Hematopoietic multipotent progenitor cell treated with erythropoietin and hydrocortisone succinate and interleukin-3 and kit ligand, for 15 days (in vitro differentiated cells): ENCODE data around the gene CPSF3.
"Not testable (repeated sequence)": the region's sequence is repeated elsewhere in the genome, so short reads cannot be mapped to it uniquely, and the experiment has no call there.

Experiments used
- DNase-seq: peaks from one replicate; pipeline ENCODE4 v3.0.0-alpha.2; 2015; ENCODE audit warnings: low spot score

CPSF3 gene

GRCh38 chr2:9394816-9395215 is 28.6 kb upstream of the CPSF3 start:
- no peak for DNase-seq

GRCh38 chr2:9397201-9397600 is 26.3 kb upstream of the CPSF3 start:
- no peak for DNase-seq

- not testable (repeated sequence) for DNase-seq
Observed at GRCh38 chr2:9398251-9398650, 25.2 kb upstream of the CPSF3 start.

DNA sequence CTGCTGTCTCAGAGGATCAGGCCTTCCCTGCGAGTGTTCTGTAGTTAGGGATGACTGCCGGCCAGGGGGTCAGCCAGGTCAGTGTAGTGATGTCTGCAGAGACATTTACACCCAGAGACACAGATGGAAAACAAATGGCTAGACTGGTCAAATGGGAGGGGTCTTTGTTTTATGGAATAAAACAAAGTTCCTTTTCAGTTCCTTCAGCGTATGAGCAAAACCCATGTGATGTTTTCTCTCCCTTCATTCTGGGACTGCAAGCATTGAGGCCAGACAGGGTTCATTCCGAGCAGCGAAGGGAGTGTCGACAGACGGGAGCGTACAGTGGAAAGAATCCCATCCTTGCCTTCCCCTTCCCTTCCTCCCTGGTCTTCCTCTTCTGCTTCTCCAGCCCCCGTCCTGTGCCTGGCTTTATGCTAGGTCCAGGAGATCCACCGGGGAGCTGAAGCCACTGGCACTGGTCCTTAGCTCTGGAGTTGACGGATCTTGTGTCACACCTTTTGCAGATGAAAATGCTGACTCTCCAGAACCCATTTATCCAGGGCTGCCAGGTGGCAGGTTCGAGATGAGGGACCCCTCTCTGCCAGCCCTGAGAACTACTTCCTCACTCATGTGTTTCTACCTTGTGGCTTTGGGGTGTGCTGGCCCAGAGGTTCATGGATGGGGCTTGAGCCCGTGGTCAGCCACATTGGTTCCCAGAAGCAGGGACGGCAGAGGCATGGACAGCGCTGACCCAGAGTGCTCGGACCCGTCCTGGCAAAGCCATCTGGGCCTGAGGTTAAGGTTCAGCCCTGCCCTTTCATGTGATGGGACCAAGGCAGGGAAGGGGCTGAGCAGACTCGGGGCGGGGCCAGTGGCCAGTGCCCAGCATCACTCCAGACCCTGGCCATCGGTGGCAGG is 24.3 kb upstream of the CPSF3 start:
- no peak for DNase-seq

GRCh38 chr2:9400268-9401058 is 23.0 kb upstream of the CPSF3 start:
- no peak for DNase-seq

DNA sequence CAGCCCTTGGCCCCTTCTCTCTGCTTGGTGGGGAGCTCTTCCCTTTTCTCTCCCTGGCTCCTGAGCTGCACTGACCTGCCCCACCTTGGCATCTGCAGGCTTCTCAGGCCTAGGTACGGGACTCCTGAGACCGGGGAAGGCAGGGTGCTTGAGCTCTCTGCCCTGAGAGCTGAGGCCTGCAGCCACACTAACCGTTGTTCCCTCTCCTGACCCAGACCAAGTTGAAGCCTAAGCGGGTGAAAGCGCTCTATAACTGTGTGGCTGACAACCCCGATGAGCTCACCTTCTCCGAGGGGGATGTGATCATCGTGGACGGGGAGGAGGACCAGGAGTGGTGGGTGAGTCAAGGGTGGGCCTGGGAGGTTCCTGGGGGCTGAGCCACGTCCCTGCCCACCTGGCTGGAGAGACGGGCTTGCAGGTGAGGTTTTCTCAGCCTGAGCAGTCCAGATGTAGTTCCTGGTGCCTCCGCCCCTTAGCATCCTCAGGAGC is 22.4 kb upstream of the CPSF3 start:
- DNase-seq = no peak

DNA sequence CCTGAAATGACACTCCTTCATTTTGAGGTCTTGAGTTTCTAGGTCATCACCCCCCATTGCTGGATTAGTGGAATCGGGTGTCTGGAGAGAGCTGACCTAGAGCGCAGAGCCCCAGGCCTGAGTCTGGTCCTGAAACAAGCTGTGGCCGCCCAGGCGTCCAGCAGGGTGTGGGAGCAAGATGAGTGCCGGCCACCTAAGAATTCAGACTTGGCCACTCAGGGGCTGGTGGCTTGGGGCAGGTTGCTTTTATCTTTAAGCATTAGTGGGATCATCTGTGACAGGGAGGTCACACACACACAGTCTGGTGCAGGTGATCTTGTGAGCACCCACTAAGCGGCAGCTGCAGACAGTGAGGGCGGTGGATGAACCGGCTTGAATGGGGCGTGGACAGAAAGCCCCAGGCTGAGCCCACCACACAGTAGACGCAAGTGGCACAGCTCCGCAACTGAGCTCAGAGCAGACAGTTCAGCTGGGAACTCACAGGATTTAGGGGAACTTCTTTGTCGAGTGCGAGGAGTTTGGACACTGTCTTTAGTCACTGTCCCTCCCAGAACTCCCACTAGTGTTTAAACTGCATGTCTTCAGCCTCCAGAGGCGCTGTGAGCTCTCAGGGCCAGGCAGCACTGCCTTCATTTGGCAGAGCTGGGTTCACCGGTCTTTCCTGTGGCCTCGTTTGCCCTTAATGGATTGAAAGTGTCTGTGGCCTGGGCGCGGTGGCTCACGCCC is 21.6 kb upstream of the CPSF3 start:
- no peak for DNase-seq

- no peak for DNase-seq
Observed at GRCh38 chr2:9403924-9404323, 19.5 kb upstream of the CPSF3 start.

GRCh38 chr2:9404451-9404850 is 19.0 kb upstream of the CPSF3 start:
- DNase-seq = no peak

- no peak for DNase-seq
Observed at GRCh38 chr2:9405636-9406035, 17.8 kb upstream of the CPSF3 start.

DNA sequence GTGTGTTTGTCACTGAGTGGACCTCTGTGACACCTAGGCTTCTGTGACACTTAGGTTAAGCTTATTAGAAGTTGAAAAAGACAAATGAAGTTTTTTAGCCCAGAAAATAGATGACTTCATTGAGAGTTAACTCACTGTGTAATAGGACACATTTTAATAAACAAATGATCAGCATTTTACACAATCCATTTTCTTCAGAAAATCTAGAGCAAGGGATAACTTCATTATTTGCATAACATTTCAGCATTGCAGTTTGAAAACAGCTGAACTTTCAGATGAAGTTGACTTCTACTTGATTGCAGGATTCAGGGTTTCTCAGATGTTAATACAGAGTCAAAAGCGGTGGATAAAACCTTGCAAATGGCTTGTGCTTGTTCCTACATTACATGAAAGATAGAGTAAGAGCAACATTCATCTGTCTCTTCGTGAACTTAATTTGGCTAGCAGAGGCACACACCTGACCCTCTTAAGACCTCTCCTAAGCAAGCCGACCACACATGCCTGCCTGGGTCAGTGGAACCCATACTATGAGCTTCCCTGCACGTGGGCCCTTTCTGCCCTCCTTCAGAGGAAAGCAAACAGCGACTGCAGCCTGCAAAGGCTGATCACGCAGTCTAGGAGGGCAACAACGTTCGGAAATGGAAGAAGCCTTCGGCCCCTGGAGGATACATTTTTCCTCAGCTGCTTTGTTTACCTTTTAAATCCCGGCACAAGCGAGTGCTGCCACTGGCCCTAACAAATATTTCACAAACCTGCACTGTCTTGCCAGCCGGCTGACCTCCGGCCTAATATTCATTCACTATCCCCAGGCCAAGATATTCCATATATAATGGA is 16.7 kb upstream of the CPSF3 start:
- DNase-seq = no peak

DNA sequence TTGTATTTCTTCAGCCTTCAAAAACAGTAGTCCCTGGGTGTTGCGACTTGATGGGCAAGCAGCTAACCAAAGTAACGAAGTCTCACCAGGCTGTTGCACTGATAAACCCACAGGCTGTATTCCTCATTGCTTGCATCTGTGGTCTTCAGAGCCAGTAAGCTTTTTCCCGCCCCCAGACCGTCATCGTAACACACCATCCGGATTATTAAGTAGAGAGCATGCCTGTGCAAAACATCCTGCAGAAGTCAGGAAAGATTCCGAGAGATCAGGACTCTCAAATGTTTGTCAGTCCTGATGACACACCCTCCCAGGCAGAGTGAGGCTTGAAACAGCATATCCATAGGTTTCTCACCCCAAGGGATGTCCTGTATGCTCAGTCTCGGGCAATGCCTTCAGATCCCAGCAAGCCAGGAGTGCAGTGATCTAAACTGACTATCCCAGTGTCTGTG is 16.1 kb upstream of the CPSF3 start:
- DNase-seq = no peak

GRCh38 chr2:9408641-9409151 is 14.8 kb upstream of the CPSF3 start:
- DNase-seq = no peak

GRCh38 chr2:9410108-9410507 is 13.3 kb upstream of the CPSF3 start:
- DNase-seq = no peak

DNA sequence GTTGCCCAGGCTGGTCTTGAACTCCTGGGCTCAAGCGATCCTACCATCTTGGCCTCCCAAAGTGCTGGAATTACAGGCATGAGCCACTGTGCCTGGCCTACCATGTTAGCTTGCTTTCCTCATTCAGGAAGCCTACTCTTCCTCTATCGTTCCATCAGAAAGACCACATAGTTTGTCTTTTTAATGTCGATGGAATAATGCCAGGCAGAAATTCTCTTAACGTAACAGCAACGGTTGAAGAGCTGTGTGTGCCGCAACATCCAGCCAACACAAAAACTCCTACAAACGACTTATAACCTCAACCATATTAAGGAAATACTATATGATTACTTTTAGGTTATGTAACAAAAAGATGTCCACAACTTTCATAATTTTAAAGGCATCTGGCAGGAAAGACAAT is 10.7 kb upstream of the CPSF3 start:
- DNase-seq = no peak

DNA sequence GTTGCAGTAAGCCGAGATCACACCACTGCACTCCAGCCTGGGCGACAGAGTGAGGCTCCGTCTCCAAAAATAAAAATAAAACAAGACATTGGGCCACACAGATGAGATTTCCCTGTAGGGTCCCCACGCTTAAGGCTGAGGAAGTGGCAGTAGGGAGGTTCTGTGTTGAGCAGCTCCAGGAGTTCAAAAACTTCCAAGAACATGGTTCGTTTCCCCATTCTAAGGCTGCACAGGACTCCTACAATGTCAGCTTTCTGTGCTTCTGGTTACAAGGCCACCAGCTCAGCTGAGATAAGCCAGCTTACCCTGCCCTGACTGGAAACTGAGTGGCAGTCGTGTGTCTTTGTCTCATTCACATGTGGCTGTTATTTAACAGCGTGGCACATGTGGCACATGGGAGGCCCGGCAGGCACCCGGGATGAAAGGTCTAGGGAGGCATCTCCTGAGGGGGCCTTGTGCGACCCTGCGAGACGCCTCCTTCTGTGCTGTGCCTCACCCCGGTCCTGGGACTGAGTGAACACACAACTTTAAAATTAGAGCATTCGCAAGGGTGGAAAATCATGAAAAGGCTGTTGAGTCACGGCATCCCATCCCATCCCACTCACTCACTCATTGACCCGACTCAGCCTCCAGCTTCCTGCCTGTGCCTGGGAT is 7.8 kb upstream of the CPSF3 start:
- DNase-seq = no peak

GRCh38 chr2:9416267-9416961 is 7.0 kb upstream of the CPSF3 start:
- no peak for DNase-seq

DNA sequence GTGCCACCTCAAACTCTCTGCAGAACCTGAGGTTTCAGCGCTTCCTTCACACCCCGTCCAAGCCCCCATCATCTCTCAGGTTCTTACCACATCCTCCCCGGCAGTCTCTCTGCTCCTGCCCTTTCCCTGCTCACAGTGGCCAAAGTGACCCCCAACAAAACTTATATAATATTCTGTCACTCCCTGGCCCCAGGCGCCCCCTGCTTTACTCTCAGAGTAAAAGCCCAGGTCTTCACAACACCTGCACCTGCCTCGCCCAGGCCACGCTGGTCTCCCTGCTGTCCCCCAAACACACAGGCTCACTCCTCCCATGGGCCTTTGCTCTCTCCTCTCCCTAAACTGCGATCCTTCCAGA is 6.5 kb upstream of the CPSF3 start:
- DNase-seq = no peak

DNA sequence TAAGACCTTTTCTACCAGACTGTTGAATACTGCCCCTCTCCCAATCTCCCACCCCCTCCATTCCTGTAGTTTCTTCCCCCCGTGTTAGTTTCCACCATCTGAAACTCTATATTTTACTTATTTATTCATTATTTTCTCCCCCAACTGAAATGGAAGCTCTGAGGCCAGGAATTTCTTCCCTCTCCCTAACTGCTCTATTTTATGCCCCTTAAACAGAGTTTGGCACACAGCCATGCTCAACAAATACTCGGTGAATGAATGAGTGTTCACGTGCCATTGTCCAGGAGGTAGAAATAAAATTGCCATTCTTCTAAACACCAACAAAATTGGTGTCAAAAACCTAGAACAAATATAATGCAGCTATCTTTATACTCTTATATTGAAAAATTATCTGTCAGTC is 5.7 kb upstream of the CPSF3 start:
- no peak for DNase-seq

GRCh38 chr2:9418746-9419145 is 4.7 kb upstream of the CPSF3 start:
- no peak for DNase-seq
